Fibroblast of skin of abdomen (primary cell): Measurements from ENCODE around the gene SLC35F3.
A peak's percentile ranks its signal among the peaks of the same experiment; 100 is the strongest.
"Not testable (repeated sequence)": the region's sequence is repeated elsewhere in the genome, so short reads cannot be mapped to it uniquely, and the experiment has no call there.

Source experiments
- DNase-seq: peaks from one replicate; pipeline ENCODE4 v3.0.0-alpha.2; 2013

Gene SLC35F3

DNA sequence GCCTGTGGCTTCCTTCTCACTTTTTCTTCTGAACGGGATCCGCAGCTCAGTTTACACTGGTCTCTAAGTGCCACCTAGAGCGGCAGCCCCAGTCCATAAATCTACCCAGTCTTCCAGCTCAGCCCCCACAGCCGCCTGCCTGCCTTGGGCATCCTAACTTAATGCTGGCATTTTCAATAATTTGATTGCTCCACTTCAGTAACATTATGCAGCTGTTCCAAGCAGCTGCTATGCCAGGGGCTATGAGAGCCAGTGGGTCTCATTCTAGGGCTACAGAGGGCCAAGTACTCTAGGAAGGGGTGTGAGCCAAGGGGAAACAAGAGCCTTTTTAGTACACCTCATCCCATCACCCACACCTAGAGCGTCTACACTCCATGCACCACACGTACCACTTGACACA is 420.3 kb downstream of the SLC35F3 start:
- DNase-seq = no peak

GRCh38 chr1:234325878-234326496 is 421.5 kb downstream of the SLC35F3 start:
- DNase-seq = no peak

GRCh38 chr1:234326497-234327366 is 422.3 kb downstream of the SLC35F3 start:
- DNase-seq = peak; percentile 55

DNA sequence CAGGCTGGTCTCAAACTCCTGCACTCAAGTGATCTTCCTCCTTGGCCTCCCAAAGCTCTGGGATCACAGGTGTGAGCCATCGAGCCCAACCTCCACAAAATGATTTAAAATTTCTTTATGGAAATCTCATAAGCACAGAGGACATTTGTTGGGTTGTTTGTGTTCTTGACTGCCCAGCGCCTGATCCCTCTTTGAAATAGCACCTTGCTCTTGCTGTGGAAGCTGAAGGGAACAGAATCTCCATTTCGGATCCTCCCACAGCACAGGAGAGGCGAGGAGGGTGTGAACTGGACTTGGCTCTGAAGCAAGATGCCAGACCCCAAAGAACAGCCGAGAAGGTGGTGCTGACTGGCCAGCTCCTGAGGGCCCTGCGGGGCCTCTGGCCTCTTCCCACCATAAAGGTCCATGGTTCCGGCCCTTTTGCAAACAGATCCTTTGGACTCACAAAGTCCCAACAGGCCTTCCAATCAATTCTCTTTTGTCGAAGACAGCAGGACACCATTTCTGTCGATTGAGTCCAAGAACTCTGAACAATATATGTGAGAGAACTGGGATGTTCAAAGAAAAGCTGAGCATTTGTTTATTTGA is 423.2 kb downstream of the SLC35F3 start:
- DNase-seq = no peak

DNA sequence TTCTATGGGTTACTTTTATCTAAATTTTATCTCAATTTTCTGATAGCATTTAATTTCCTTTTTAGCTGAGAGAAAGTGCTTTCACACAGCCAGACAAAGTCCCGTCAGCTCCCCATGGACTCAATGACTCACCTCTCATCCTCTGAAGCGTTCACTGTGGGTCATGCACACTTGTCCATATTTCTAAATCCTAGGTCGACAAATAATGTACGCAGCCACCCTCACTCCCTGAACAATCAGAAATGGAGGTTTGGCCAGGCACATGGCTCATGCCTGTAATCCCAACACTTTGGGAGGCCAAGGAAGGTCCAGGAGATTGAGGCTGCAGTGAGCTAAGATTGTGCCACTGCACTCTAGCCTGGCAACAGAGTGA is 426.4 kb downstream of the SLC35F3 start:
- DNase-seq = no peak

GRCh38 chr1:234331507-234331906 is 427.0 kb downstream of the SLC35F3 start:
- DNase-seq = peak; percentile 6

DNA sequence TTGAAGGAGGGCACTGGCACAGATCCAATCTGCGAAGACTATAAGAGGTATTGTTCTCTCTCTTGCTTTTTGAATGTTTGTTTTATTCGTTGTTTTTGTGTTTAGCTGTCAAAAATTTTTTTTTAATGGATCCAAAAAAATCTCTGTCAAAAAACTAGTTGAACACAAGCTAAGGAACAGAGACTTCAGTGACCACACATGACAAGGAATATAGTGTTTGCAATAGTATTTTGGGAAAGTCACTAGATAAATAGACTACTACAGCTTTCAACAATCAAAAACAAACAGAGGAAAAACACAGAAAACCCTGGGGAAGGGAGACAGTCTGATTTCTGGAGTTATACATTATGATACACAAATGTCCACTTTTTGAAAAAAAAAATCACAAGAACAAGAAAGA is 431.9 kb downstream of the SLC35F3 start:
- DNase-seq = no peak

DNA sequence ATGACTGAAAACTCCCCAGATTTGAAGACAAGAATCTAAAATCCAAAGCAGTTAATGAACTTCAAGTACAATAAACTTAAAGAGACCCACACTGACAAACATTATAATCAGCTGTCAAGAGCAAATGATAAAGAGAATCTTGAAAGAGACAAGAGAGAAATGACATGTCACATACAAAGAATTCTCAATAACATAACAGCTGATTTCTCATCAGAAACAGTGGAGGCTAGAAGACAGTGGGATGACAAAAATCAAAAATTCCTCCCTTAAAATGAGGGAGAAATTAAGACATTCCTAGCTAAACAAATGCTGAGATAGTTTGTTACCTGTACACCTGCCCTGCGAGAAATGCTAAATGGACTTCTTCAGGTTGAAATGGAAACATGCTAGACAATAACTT is 432.8 kb downstream of the SLC35F3 start:
- DNase-seq = no peak

- no peak for DNase-seq
These were observed 436.1 kb downstream of the SLC35F3 start for GRCh38 chr1:234340528-234340927.

DNA sequence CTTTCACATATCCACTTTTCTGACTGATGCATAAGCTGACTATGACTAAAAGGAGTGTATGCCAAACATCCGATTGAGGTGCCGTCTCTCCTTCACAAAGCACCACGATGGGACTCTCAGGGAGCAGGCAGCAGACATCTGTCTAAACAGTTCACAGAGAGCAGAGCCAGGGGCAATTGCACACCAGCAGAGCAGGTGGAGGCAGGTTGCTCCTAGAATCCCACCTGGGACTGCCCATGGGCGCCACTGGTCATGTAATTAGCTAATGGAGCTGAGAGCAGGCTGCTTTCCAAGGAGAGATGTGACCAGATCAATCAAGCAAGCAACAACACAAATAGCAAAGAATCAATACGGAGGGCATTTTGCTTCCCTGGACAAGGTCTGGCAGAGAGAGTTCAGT is 438.3 kb downstream of the SLC35F3 start:
- no peak for DNase-seq

DNA sequence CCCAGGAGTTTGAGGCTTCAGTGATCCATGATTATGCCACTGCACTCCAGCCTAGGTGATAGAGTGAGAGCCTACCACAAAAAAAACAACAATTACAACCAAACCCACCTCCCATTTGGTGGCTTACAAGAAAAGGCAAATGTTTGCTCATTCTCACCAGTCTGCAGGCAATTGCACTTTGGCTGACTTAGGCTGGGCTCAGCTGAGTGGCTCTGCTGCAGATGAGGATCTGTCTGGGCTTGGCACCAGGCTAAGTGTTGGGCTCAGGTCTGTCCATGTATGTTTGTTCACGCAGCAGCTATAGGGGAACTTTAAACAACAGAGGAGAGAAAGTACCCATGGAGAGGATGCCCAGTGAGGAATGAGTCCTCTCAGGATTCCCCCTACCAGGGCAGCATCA is 440.8 kb downstream of the SLC35F3 start:
- no peak for DNase-seq

GRCh38 chr1:234348964-234349363 is 444.5 kb downstream of the SLC35F3 start:
- no peak for DNase-seq

- no peak for DNase-seq
These were observed 451.5 kb downstream of the SLC35F3 start for GRCh38 chr1:234355782-234356510.

- DNase-seq = not testable (repeated sequence)
These were observed 452.3 kb downstream of the SLC35F3 start for GRCh38 chr1:234356615-234357269.

DNA sequence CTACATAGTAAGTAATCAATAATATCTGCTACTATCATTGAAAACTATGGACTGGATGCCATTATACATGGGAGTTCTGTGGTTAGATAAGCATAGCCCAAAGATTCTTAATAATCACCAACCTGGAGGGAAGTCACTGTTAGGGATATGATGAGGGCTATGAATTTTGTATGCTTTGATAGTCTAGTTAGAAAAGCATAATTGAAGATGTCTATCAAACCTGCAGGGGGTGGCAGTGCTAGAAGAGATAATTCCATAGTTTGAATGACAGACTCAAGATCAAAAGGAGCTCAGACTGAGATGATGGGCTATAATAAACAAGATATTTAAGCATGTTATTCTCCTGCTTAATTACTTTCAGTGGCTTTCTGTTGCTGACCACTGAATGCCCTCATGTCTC is 453.4 kb downstream of the SLC35F3 start:
- no peak for DNase-seq

- DNase-seq = no peak
These were observed 456.7 kb downstream of the SLC35F3 start for GRCh38 chr1:234361102-234361603.

DNA sequence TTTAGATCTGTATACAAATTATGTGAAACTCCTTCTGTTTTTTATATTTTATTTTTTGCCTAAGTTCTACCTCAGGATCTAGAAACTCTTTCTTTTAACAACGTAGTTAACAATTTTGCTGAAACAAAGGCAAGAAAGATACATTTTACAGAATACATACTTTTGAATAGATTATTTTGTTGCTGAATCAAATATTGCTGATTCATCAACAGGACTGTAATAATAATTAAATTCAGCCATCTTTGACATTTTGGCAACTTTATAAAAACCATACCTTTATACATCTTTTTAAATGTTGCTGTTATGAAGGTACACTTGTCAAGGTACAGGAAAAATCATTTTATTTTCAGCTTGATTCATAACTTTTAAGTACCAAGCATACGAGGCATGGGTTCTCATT is 458.1 kb downstream of the SLC35F3 start:
- DNase-seq = no peak

DNA sequence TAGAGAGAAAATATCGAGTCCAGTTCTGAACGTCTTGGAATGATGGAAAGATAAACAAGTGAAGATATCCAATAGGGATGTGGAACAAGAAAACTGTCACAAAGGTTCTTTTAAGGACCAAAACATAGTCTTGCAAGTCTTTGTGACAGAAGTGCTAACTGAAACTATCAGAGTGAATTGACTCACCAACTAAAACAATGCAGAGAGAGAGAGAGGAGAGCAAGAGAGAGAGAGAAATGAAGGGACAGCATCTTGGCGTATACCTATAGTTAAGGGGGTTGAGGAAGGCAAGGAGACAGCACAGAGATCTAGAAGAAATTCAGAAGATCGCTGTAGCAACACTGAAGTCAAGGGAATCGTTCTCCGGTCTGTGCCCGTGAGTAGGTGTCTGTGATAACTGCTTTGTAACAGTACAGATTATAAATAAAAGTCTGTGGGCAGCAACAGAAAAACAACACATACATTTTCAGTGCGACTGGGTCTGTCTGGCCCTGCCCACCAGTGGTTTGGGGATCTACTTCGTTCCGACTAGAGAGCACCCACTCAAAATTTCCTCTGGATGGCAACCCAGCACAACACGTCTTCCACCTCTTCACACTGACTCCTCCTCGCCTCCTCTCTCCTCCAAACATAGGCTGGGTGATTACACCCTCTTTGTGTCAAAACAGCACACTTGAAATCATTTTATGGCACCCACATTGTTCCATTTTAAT is 464.0 kb downstream of the SLC35F3 start:
- no peak for DNase-seq

GRCh38 chr1:234369033-234369430 is 464.6 kb downstream of the SLC35F3 start:
- no peak for DNase-seq

GRCh38 chr1:234369784-234370183 is 465.3 kb downstream of the SLC35F3 start:
- peak; percentile 24 for DNase-seq

DNA sequence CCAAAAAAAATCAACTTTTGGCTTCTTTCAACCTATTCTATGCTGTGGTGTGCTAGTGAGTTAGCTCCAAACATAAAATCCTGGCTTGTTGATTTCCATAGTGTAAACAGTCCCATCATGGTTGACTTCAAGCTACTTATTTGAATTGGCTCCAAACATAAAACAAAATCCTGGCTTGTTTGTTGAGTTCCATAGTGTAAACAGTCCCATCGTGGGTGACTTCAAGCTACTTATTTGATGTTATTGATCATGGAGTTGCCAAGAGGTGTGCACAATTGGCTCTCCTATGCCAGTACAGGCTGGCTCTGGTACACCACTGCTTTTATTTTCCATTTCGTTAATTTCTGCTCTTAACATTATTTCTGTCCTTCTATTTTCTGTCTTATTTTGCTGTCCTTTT is 466.9 kb downstream of the SLC35F3 start:
- DNase-seq = no peak
